ENCODE measurements around the gene CCDC177. TPM values are rescaled to one million over a fixed set of nuclear protein-coding genes. Genes with fewer than 3 reads are reported as not detected.

CCDC177 gene
- total RNA-seq, 3 donors from 2014 or later (not counting 1 experiment from before 2014, with no cell fraction given) = not detected

- Histone ChIP-seq H3K9me3 (ENCODE audit: control insufficient read depth, insufficient read depth, low read length) (no peaks in the 10 kb centered on the region), H3K36me3 (ENCODE audit: control insufficient read depth, insufficient read depth, low read length) (no peaks in the 10 kb centered on the region), H3K27ac (ENCODE audit: low read length) (no peak overlapping the region), H3K4me3 (ENCODE audit: low read length) (no peak overlapping the region), H3K27me3 (ENCODE audit: control insufficient read depth, insufficient read depth, low read length) (no peaks in the 10 kb centered on the region), H3K4me1 (ENCODE audit: control insufficient read depth, insufficient read depth, low read length) (no peaks in the 10 kb centered on the region)
- TF ChIP-seq CTCF (IDR thresholded peaks at IDR 0.05) = no peak
- Mint-ChIP-seq H3K27ac (no peak overlapping the region), H3K9me3 (no peaks in the 10 kb centered on the region), H3K4me3 (no peak overlapping the region), H3K4me1 (peaks cover 5 to 6% of the 10 kb centered on the region in 2 donors), H3K36me3 (no peaks in the 10 kb centered on the region), H3K27me3 (ENCODE audit: low read depth in 2 of 2) (peaks cover 0 to 2% of the 10 kb centered on the region in 2 donors)
- ATAC-seq = no peak
- DNase-seq = no peak
- intact Hi-C loops (cut with micrococcal nuclease) = loop anchor here (10.0 kb wide), 1 partner anchor 442 kb away; no protein-coding TSS in a partner anchor
- 86% methylated on average over 4 of the region's 4 CpGs for WGBS (ENCODE audit: insufficient coverage)
Measured at GRCh38 chr14:69582829-69583228, 8.2 kb upstream of the CCDC177 start.

GRCh38 chr14:69582212-69582611 is 7.5 kb upstream of the CCDC177 start:
- H3K4me1 ChIP-seq (ENCODE audit: control insufficient read depth, insufficient read depth, low read length) = no peaks in the 10 kb centered on the region
- Mint-ChIP-seq H3K4me1 (peaks cover 5 to 6% of the 10 kb centered on the region in 2 donors), H3K27me3 (ENCODE audit: low read depth in 2 of 2) (peaks cover 0 to 2% of the 10 kb centered on the region in 2 donors), H3K4me3 (no peak overlapping the region), H3K36me3 (no peaks in the 10 kb centered on the region), H3K27ac (no peak overlapping the region), H3K9me3 (no peaks in the 10 kb centered on the region)
- no peaks in the 10 kb centered on the region for H3K36me3 ChIP-seq (ENCODE audit: control insufficient read depth, insufficient read depth, low read length)
- no peaks in the 10 kb centered on the region for H3K27me3 ChIP-seq (ENCODE audit: control insufficient read depth, insufficient read depth, low read length)
- no peaks in the 10 kb centered on the region for H3K9me3 ChIP-seq (ENCODE audit: control insufficient read depth, insufficient read depth, low read length)
- intact Hi-C loops (cut with micrococcal nuclease) = loop anchor here (10.0 kb wide), 1 partner anchor 443 kb away; no protein-coding TSS in a partner anchor
- 89% methylated on average over 1 of the region's 1 CpG for WGBS (ENCODE audit: insufficient coverage)
- no peak overlapping the region for H3K27ac ChIP-seq (ENCODE audit: low read length)
- ATAC-seq (no peak), DNase-seq (no peak)
- no peak for TF ChIP-seq CTCF (IDR thresholded peaks at IDR 0.05)
- no peak overlapping the region for H3K4me3 ChIP-seq (ENCODE audit: low read length)

- no peak overlapping the region for H3K27ac Mint-ChIP-seq
- peaks cover 4 to 7% of the 10 kb centered on the region in 2 donors for H3K27me3 Mint-ChIP-seq (ENCODE audit: low read depth in 2 of 2)
- H3K27ac ChIP-seq (ENCODE audit: low read length) = no peak overlapping the region
- intact Hi-C loops (cut with micrococcal nuclease) = loop anchor here (10.0 kb wide), 1 partner anchor 443 kb away; no protein-coding TSS in a partner anchor
- H3K36me3 Mint-ChIP-seq = no peaks in the 10 kb centered on the region
- WGBS (ENCODE audit: insufficient coverage) = 90% methylated on average over 7 of the region's 7 CpGs
- peaks cover 5 to 6% of the 10 kb centered on the region in 2 donors for H3K4me1 Mint-ChIP-seq
- no peak for TF ChIP-seq CTCF (IDR thresholded peaks at IDR 0.05)
- H3K36me3 ChIP-seq (ENCODE audit: control insufficient read depth, insufficient read depth, low read length) = no peaks in the 10 kb centered on the region
- H3K4me3 Mint-ChIP-seq = no peak overlapping the region
- ATAC-seq (no peak), DNase-seq (no peak)
- no peaks in the 10 kb centered on the region for H3K4me1 ChIP-seq (ENCODE audit: control insufficient read depth, insufficient read depth, low read length)
- H3K9me3 Mint-ChIP-seq = no peaks in the 10 kb centered on the region
- no peak overlapping the region for H3K4me3 ChIP-seq (ENCODE audit: low read length)
- H3K27me3 ChIP-seq (ENCODE audit: control insufficient read depth, insufficient read depth, low read length) = no peaks in the 10 kb centered on the region
- H3K9me3 ChIP-seq (ENCODE audit: control insufficient read depth, insufficient read depth, low read length) = no peaks in the 10 kb centered on the region
Measured at GRCh38 chr14:69581316-69581935, 6.8 kb upstream of the CCDC177 start.
